Stimulated activated CD8-positive, alpha-beta memory T cell treated with anti-CD3 and anti-CD28 coated beads, Interleukin-7, amount 100 ng/mL, for 24 hours (primary cell): ENCODE results near the gene CETN1.

ENCODE experiments used
- DNase-seq: peaks from one replicate; pipeline ENCODE4 v3.0.0-alpha.2; 2020; ENCODE audit warnings: low read depth

CETN1 gene

DNA sequence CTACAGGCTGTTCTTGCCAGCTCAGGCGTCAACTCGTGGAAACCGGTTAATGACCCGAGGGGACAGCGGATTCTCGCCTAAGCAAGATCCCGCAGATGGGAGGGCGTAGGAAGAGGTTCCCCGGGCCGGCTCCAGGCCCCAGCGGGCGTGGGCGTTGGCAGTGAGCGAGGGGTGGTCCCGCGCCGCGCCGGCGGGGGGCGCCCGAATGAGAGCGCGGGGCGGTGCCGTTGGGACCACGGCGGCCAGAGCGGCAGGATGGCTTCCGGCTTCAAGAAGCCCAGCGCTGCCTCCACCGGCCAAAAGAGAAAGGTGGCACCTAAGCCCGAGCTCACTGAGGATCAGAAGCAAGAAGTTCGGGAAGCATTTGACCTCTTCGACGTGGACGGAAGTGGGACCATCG is at the start of gene CETN1:
TSS of gene CETN1 (plus strand) at position 227 of the 400 bp plus-strand sequence. CDS start at position 256, 29 bp downstream.
- DNase-seq: no peak

DNA sequence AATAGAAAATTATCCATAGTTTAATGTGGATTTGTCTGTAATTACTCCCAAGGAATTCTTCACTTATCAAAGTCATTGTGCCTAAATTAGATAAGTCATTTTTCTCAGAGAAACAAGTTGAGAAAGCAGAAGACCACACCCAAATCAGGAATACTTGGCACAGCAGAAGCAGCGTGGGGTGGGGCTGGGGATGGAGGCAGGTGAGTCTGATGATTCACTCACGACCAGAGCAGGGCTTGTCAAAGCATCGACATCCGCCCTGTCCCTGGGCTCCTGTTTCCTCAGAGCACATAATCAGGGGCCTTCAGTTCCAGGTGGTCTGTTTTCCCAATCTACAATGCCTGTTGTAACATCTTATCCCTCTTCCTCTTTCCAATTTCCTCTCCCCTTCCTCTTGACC is 48.2 kb upstream of the CETN1 start:
- no peak for DNase-seq

DNA sequence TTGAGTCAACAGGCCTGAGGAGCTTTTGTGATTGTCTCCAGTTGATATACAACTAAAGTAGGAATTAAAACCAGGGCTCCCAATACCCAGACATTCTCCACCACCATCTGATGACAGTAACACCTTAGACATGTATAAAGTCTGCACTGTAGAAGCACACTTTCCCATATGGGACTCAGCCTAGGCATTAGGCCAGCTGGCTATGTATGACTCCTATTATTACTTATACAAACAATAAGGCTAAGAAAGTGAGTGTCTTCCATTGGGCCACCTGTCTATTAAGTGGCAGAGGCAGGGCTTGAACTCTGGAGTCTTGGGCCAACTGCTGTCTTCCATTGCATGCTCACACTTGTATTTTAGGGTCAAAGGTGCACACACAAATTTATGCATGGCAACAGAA is 47.5 kb upstream of the CETN1 start:
- no peak for DNase-seq

DNA sequence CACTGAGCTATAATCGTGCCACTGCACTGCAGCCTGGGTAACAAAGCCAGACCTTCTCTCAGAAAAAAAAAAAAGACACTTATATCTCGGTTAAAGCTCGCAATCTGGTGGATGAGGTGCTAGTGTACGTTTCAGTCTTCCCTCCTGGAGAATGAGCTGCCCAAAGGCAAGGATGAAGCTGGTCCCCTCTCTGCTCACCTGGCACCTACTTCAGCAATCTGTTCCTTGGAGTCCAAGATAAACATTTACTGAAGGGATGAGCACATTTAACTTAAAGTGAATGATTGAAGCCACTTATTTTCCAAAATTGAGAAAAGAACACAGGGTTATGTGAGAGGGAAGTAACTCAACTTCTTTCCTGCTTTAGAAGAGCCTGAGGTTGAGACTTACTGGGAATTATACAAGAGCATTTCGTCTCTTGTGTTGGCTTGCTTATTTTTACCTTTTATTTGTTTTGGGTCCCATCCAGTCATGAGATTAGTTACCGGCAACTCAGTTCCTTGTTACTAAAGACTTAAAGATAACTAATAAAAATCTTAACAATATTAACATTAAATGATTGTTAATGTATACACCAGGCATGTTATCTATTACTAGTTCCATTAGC is 46.1 kb upstream of the CETN1 start:
- DNase-seq: no peak

DNA sequence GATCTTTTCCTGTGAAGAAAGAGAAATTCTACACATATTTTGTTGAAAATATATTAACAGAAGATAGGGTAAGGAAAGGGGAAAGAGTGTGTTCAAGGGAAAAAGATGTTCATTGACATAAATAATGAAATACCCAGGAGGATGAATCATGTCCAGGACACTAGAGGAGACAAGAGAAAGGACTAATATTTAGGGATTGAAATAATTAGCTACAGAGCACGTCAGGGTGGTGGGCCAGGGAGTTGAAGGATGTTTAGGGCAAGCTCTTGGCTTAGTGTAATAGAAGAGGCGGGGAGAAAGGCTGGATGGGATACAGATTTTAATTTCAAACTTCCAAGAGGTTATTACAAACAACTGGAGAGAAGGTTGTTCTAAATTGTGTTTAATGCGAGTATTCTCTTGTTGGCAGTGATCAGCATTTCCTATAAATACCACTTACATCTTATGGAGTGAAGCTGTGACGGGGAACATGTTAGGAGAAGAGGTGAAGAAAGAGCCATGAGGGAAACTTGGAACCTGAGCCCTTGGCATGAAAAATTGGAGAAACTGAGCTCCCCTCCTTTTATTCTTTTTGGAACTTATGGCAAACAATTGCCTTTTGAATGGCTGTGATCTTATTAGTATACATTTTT is 36.6 kb upstream of the CETN1 start:
- no peak for DNase-seq

DNA sequence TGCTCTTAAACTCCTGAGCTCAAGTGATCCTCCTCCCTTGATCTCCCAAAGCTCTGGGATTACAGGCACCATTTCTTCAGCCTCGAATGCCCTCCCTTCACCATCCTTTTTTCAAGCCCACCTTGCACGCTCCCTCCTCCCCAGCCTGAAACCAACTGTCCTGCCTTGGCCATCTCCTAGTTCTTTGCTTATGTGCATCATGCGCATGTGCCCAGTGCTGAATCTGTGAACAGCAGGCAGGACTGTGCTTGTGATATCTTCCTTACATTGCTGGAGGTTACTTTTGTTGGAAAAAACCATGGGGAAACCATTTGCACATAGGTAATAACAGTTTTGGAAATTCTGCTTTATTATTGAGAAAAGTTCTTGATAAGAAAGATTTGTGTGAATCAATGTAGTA is 30.2 kb upstream of the CETN1 start:
- no peak for DNase-seq

DNA sequence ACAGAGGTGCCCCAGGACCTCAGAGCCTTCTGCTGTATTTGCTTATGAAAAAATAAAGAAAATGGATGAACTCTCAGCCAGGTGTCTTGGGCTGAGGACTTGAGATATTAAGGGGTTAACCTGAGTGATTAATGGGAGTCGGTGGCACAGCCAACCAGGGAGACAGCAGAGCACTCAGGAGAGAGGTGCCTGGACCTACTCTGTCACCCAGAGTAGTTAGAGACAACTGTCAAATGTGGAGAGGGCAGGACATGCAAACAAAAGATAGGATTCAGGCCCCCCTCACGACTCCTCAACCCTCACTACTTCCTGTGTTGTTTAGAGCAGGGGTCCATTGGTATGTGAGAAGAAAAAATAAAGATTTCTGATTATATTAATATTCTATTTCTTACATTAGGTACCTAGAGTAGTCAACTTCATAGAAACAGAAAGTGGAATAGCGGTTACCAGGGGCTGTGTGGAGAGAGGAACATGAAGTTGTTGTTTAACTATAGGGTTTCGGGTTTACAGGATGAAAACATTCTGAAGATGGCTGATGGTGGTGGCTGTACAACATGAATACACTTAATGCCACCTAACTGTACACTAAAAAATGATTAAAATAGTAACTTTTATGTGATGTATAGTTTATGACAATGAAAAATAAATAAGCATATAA is 28.6 kb upstream of the CETN1 start:
- no peak for DNase-seq

DNA sequence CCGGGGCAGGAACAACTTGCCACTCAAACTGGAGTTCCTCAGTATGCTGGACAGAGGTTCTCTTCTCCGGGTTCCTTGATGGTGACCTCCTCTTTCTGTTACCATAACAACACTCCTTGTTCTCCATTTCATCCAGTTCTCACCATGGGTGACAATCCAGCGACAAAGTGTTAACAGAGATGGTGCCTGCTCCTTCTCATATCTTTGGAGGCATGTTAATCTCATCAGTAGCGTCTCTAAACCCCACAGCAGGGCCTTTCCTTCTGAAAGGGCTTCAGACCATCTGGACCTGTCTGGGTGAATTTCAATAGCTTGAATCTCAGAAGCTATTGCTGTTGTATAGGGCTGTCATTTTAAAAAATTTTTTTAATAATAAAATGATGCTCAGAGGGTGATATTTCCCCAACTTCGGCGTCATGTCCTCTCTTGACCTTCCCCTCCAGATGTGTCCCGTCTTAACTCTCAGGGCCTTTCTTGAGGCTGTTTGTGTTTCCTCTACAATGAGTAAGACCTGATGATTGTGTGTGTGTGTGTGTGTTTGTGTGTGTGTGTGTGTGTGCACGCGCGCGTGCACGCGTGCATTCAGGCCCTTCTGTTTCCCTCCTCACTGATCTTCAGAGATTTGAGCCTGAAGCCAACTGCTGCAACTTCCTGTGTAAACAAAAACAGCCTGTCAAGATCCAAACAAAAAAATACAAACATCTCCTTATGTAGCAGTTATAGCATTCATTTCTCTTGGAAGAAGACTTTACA is 24.3 kb upstream of the CETN1 start:
- no peak for DNase-seq

DNA sequence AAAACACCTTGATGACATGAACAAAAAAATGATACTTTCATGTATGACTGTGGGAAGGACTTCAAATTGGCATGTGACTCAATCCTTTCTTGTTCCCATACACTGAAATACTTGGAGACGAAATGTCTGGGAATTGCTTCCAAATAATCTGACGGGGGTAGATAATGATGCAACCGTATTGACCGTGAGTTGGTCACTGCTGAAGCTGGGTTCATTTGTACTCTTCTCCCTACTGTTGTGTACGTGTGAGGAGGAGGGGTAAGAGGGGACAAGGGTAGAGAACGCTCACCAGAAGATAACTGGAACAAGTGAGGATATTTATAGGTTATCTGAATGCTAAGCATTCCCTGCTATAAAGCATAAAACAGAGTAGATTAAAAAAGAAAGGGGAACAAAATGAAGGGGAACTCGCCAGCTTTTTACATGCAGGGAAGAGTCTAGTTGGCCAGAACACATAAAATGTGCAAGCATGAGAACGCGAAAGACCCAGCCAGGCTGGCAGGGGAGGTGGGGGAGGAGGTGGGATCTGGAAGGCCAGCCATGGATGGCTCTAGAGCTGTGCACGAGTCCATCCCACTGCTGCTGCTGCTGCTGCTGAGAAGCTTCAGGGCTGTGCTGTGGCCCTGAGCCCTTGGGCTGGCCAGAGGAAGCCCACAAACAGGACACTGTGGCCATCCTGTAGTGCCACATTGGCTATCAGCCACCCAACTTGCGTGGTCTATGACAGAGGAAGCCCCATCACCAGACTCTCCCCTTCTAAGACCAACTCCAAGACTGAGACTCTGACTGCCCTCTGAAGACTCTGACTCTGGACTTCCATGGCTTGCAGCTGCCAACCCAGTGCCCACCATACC is 15.2 kb upstream of the CETN1 start:
- DNase-seq: no peak

DNA sequence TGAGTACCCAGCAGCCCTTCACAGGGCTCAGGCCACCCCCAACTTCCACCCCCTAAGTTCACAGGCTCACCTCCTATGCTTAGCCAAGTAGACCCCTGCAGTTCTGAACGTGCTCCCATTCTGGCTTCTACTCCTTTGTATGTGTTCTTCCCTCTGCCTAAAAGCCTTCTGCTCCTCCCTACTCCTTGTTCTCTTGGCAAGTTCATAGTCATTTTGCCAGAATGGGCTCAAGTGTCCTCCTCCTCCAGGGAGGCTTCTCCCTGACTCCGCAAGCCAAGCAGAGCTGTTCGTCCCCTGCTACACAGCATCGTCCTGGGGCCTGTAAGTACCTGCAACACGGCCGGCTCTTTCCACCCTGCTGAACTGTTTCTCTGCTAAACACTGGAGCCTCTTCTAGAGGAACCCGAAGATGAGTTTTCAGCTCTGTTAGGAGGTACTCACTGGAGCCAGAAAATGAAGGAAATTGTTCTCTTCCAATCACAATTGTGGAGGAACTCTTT is 14.6 kb upstream of the CETN1 start:
- no peak for DNase-seq

DNA sequence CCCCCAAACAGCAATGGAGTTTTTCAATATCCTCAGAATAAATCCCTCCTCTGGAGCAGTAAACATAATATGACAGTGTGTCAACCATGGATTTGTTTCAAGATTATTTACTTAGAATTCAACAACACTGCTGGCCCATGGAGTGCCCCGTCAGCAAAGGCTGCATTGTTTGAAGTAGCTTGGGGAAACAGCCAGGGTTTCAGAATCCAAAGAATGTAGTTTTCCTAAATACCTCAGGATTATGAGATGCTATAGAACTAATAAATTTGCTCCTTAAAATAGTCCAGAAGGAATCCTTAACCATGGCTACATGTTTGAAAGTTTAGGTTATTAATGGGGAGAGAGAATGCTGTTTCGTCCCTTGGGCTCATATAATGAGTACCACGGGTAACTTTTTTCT is 13.1 kb upstream of the CETN1 start:
- DNase-seq: no peak

DNA sequence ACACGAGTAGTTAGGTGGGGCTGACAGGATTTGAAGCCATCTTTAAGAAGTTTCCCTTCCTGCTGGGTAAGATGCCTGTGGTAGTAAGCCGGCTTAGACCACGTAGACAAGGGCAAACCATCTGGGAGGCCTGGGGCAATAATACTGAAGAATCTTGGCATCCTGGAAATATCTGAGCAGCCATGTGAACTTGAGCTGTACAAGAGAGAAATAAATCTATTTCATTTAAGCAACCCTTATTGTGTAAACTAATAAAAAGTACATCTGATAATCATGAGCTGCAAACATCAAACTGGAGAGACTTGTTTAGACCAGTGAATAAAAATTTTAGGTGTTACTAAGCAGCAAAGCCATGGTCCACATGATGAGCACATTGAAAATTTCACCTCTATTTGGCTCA is 11.4 kb upstream of the CETN1 start:
- DNase-seq: no peak

DNA sequence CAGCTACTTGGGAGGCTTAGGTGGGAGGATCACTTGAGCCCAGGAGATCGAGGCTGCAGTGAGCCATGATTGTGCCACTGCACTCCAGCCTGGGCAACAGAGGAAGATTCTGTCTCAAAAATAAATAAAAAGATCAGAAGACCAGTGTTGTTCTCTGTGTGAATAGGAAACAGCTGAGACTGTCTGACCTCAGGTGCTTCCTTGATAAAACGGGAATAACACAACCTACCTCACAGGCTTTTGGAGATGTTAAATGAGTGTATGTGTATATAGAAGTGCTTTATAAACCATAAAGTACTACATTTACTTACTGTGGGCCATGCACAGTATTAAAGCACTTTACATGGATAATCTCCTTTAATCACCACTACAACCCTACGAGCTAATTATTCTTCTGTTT is 9.9 kb upstream of the CETN1 start:
- no peak for DNase-seq

DNA sequence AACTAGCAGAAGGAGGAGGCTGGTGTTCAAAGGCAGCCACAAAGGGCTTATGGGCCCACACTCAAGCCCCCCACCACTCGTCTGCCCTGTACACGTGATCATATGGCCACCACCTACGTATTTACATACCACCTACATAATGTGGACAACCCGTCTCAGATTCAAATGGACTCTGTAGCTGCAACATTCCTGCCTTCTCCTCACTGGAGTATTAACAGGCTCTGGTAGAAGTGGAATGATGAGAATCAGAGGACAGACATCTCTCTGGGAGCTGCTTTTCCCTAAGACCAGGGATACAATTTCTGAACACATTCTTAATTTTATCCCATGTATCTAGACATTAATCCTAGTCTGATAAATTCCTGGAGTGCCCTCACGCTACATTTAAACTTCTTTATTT is 9.5 kb upstream of the CETN1 start:
- no peak for DNase-seq

DNA sequence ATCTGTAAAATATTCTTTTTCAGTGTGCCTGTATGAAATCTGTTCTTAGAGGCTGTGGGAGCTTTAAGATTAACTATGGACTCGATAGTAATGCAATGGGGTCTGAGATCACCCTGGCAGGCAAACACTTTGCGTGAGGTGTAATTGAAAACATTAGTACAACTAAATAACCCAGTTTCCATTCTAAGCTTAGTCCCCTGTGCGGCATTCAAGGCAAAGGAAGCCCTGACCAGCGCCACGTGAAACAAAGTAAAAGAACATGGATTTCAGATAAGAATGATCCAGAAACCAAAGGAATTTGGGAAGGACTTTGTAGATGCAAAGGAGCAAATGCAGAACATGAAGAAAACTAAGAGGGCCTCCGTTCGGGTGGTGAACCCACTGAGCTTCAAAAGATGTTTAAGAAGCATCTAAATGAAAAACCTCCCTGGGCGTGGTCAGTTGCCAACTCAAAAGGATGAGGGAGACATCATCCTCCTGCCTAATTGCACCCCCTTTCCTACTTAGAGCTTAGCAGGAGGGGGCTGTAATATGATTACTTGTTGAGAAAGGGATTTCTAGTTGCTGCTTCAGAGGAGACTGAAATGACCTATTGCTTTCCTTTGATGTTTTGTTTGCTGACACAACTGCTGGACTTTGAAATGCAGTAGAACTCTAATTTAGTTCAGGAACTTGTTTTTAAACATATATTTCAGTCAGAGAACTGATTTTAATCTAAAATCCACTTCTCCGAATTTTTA is 7.9 kb upstream of the CETN1 start:
- DNase-seq: no peak

DNA sequence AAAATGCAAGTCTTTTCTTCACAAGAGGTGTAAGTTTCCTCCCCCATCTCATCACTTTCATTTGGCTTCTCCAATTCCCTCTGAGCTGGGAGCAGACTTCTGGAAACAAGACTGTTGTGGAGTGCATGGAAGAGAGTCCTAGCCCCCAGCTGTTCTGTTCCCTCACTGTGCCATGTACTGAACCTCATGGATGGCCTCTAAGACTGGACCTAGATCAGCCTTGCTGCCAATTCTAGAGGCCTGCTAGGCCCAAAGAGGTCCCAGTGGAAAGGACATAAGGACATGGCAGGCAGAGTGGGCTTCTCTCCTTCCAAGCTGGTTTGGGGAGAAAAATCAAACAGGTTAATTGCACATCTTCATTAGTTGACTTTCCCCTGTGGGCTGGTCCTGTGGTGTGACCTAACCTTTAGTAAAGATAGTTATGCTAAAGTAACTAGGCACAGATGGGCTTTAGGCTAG is 7.3 kb upstream of the CETN1 start:
- DNase-seq: no peak

DNA sequence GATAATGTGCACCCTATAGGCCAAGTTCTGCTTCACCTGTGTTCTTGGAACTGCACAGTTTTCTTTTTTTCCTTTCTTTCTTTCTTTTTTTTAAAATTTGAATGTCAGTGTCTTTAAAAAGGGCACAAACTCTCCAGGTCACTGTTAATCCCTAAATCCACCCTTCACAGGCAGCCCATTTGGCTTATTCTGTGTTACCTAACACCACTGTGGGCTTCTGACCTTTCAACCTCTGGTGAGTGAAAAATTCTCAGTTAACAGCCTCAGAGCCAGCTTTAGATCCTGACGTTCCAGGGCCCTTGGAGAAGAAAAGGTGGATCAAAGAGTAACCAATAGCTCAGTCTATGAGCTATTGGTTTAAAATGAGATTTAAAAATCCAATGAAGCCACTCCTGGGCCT is 6.8 kb upstream of the CETN1 start:
- DNase-seq: no peak

DNA sequence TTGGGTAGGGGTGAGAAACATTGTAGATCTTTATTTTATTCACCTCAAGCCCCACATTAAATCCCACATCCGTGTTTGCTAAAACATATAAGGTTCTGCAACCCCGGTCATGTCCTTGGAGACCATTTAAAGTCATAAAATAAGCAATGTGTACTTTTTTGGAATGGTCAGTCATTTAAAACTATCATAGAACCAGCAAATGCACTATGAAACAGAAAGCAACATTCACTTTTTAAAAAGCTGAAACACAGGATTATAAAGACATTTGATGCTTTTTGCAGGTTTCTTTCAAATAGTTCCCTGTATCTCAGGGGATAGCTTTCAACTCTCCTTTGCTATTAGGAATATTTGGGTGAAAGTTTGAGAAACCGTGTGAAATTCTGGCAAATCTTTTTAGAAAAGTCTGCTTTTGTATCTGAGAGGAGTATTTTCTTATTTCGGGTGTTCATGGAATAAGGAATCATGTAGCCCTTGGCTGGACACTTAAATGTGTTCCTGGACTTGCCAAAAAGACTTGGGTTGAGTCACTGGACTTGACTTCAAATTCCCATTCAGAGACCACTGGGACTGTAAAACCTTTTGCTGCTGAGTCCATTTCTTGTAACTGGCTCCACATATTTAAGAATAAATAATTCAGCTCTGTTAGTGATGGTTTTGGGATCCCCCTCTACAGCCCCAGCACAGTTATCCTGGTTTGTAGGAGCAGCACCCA is 5.9 kb upstream of the CETN1 start:
- no peak for DNase-seq

DNA sequence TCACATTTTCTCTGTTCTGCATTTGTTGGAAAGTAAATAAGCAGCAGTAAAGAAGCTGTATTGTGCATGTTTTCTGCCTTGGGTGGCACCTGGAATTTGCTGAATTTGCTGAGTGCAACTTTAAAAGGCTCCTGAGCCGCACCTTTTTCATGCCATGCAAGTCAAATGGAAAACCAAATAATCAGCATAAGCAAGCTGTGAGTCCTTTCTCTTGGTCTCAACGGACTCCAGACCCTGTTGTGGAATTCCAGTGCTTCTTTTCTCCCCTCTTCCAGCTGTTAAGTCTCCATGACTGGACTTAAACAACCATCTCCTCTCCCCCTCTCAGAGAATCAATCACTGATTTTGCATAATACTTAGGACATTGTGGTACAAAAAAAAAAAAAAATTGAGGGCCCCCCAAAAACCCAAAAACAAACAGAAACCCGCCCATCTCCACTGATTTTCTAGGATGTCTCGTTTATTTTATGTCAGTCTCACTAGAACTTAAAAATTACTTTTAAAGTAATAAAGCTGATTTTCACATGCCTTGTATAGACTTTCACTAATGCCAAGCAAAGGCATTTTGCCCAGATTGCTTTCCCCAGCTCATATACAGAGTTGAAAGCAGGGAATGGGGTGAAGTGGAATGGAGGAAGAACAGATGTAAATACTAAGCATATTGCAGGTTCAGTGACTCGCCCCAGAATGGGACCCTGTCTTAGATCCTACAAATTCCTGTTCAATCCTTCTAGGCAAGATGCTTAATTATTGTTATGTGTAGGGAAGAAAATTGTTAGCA is 5.1 kb upstream of the CETN1 start:
- DNase-seq: no peak

DNA sequence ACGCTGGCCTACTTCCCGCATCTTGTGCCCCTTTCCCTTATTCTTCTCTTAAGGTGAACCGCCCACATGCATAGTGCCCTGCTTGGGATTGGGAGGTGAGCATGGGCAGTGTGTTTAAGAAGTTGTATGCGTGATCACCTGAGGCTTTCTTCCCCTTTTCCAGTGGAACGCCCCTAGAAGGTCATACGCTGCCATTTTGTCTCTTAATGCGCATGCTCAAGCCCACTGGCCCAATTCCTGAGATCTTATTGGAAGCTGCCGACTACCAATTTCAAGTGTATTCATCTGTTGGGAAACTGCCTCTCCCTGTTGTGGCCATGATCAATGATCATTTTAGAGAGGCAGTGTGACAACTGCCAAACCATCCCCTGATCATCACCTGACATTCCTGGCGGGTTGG is 3.3 kb upstream of the CETN1 start:
- DNase-seq: no peak
